HCT116 (cell line): ENCODE data around the gene SUCLG2. TPM values are rescaled to one million over a fixed set of nuclear protein-coding genes. Genes with fewer than 3 reads are reported as not detected.

Experiments used
- ATAC-seq: fragments of 200-7000 bp; cut with Tn5 transposase; 2 replicates; pipeline ENCODE4 v1.9.1; 2020; ENCODE audit warnings: mild to moderate bottlenecking, moderate library complexity
- BruUV-seq: library from RNA; stranded (reverse); fragments of 400-500 nt; replicated peaks from 2 replicates; lab custom pipeline; 2021; lab: Mats Ljungman, UMichigan
- CTCF ChIA-PET: fragments of 300-600 bp; sonication (Branson Sonifier 250); formaldehyde crosslinking; loops from one replicate; lab custom pipeline; 2021; ENCODE audit warnings: antibody characterized with exemption; lab: Charles Lee
- POLR2A ChIA-PET: fragments of 300-600, 350-600 bp; sonication (Branson Sonifier 250); formaldehyde crosslinking; loops from one replicate; lab custom pipeline; 2021; ENCODE audit warnings: antibody characterized with exemption; lab: Charles Lee
- RAD21 ChIA-PET, 2 experiments: fragments of 300-600 bp; sonication (Branson Sonifier 250); formaldehyde crosslinking; loops; one replicate each; lab custom pipeline; 2023; ENCODE audit warnings: low total read pairs in 2 of 2; ENCODE audit not compliant: uncharacterized antibody in 2 of 2, unreplicated experiment in 2 of 2, low non-redundant PET in 1 of 2; lab: Charles Lee
- DNase-seq: peaks from one replicate; pipeline ENCODE4 v3.0.0-alpha.2; 2010; ENCODE audit warnings: low read depth, low spot score
- H2AFZ ChIP-seq: fragments of 200-600 bp; shearing (Covaris generic), sonication (generic); 2 replicates; pipeline ENCODE4 v1.6.1; 2017; ENCODE audit warnings: low read depth, mixed run types, mixed read lengths, antibody characterized with exemption, low read length; ENCODE audit not compliant: poor library complexity, severe bottlenecking
- H3K27ac ChIP-seq: 2 replicates; pipeline ENCODE4 v1.5.1; 2012; ENCODE audit warnings: low read depth, low read length
- H3K27me3 ChIP-seq: fragments of 200-600 bp; sonication (generic); 2 replicates; pipeline ENCODE4 v1.6.1; 2016; ENCODE audit warnings: mixed run types, low read length, mixed read lengths; ENCODE audit not compliant: insufficient read depth
- H3K36me3 ChIP-seq, 2 experiments: fragments of 200-500 bp in 1 of 2; fragments of 200-600 bp in 1 of 2; sonication (Bioruptor generic) in 1 of 2; sonication (generic) in 1 of 2; 2 replicates each; pipeline versions ENCODE4 v1.5.1 to v1.6.1; 2014 to 2016; ENCODE audit warnings: low read length in 2 of 2, inconsistent platforms in 1 of 2, mixed read lengths in 1 of 2, mixed run types in 1 of 2; ENCODE audit not compliant: insufficient read depth in 2 of 2, control insufficient read depth in 1 of 2
- H3K4me1 ChIP-seq, 2 experiments: fragments of 200-600 bp in 1 of 2; sonication (generic) in 1 of 2; 2 replicates each; pipeline versions ENCODE4 v1.5.1 to v1.6.1; 2012 to 2017; ENCODE audit warnings: low read length in 2 of 2, inconsistent platforms in 1 of 2, mild to moderate bottlenecking in 1 of 2, mixed read lengths in 1 of 2, mixed run types in 1 of 2, moderate library complexity in 1 of 2; ENCODE audit not compliant: insufficient read depth in 2 of 2, control insufficient read depth in 1 of 2
- H3K4me2 ChIP-seq: fragments of 200-600 bp; sonication (generic); 2 replicates; pipeline ENCODE4 v1.6.1; 2017; ENCODE audit warnings: mixed run types, low read length, mixed read lengths
- H3K4me3 ChIP-seq, 2 experiments: fragments of 200-600 bp in 1 of 2; sonication (generic) in 1 of 2; replicated peaks in 1 of 2; 2 replicates each; pipeline ENCODE4 v1.5.1; 2011 to 2016; ENCODE audit warnings: low read length in 2 of 2, control low read depth in 1 of 2, low read depth in 1 of 2, mild to moderate bottlenecking in 1 of 2, mixed read lengths in 1 of 2, mixed run types in 1 of 2
- H3K79me2 ChIP-seq: fragments of 200-600 bp; sonication (generic); 2 replicates; pipeline ENCODE4 v1.6.1; 2017; ENCODE audit warnings: mild to moderate bottlenecking, mixed run types, low read length, moderate library complexity, mixed read lengths; ENCODE audit not compliant: insufficient read depth
- H3K9ac ChIP-seq: fragments of 200-600 bp; sonication (generic); 2 replicates; pipeline ENCODE4 v1.6.1; 2016; ENCODE audit warnings: low read length, mixed read lengths
- H3K9me2 ChIP-seq: fragments of 200-600 bp; sonication (generic), shearing (Covaris generic); 2 replicates; pipeline ENCODE4 v1.6.1; 2017; ENCODE audit warnings: mixed run types, mild to moderate bottlenecking, moderate library complexity; ENCODE audit not compliant: insufficient read depth
- H3K9me3 ChIP-seq, 2 experiments: fragments of 200-500 bp in 1 of 2; fragments of 200-600 bp in 1 of 2; sonication (Bioruptor generic) in 1 of 2; sonication (generic) in 1 of 2; 2 replicates each; pipeline ENCODE4 v1.6.1; 2014 to 2017; ENCODE audit warnings: low read length in 2 of 2, mixed read lengths in 2 of 2, inconsistent platforms in 1 of 2, low read depth in 1 of 2, mild to moderate bottlenecking in 1 of 2, mixed run types in 1 of 2, moderate library complexity in 1 of 2; ENCODE audit not compliant: control insufficient read depth in 1 of 2, insufficient read depth in 1 of 2
- H4K20me1 ChIP-seq: fragments of 200-600 bp; sonication (generic), shearing (Covaris generic); 2 replicates; pipeline ENCODE4 v1.6.1; 2017; ENCODE audit warnings: mixed run types, mild to moderate bottlenecking, moderate library complexity; ENCODE audit not compliant: insufficient read depth
- CEBPB ChIP-seq: IDR thresholded peaks from 2 replicates; pipeline ENCODE4 v1.6.1; 2012; ENCODE audit warnings: low read depth
- CTCF ChIP-seq, 3 experiments: fragments of 200-600 bp in 1 of 3; sonication (generic) in 1 of 3; IDR thresholded peaks in 2 of 3; conservative IDR thresholded peaks in 1 of 3; 2 replicates each; pipeline ENCODE4 v1.5.1; 2012 to 2017; ENCODE audit warnings: low read depth in 2 of 3, low read length in 2 of 3, antibody characterized with exemption in 1 of 3, borderline replicate concordance in 1 of 3, control low read depth in 1 of 3, mild to moderate bottlenecking in 1 of 3, mixed read lengths in 1 of 3, mixed run types in 1 of 3, moderate library complexity in 1 of 3; ENCODE audit not compliant: insufficient read depth in 1 of 3
- EGR1 ChIP-seq: IDR thresholded peaks from 2 replicates; pipeline ENCODE4 v1.6.1; 2012; ENCODE audit warnings: low read depth
- EZH2 ChIP-seq: fragments of 200-600 bp; sonication (generic); IDR thresholded peaks from 2 replicates; pipeline ENCODE4 v1.6.1; 2017; ENCODE audit warnings: antibody characterized with exemption, mixed run types
- FOSL1 ChIP-seq: IDR thresholded peaks from 2 replicates; pipeline ENCODE4 v1.6.1; 2012; ENCODE audit warnings: low read depth
- MAX ChIP-seq: IDR thresholded peaks from 2 replicates; pipeline ENCODE4 v1.6.1; 2012
- POLR2A ChIP-seq: IDR thresholded peaks from 2 replicates; pipeline ENCODE4 v1.7.0; 2011; ENCODE audit warnings: borderline replicate concordance; ENCODE audit not compliant: insufficient read depth, insufficient read length; ENCODE audit errors: extremely low read depth
- POLR2AphosphoS5 ChIP-seq: IDR thresholded peaks from 2 replicates; pipeline ENCODE4 v1.6.1; 2011; ENCODE audit warnings: mild to moderate bottlenecking, low read depth, low read length, moderate library complexity
- RAD21 ChIP-seq: IDR thresholded peaks from 2 replicates; pipeline ENCODE4 v1.6.1; 2012; ENCODE audit warnings: low read depth, mild to moderate bottlenecking
- SIN3A ChIP-seq: IDR thresholded peaks from 2 replicates; pipeline ENCODE4 v1.6.1; 2012; ENCODE audit warnings: low read depth
- SRF ChIP-seq: IDR thresholded peaks from 2 replicates; pipeline ENCODE4 v1.6.1; 2012; ENCODE audit warnings: low read depth
- TCF7L2 ChIP-seq: IDR thresholded peaks from 2 replicates; pipeline ENCODE4 v1.7.0; 2011; ENCODE audit warnings: borderline replicate concordance, inconsistent platforms; ENCODE audit not compliant: insufficient read depth, insufficient read length; ENCODE audit errors: extremely low read depth
- ZBTB33 ChIP-seq: IDR thresholded peaks from 2 replicates; pipeline ENCODE4 v1.6.1; 2011; ENCODE audit warnings: mild to moderate bottlenecking, low read length, moderate library complexity; ENCODE audit not compliant: insufficient replicate concordance; ENCODE audit errors: extremely low read depth
- ZNF274 ChIP-seq: fragments of 200-500 bp; sonication (Bioruptor generic); IDR thresholded peaks from 2 replicates; pipeline ENCODE4 v1.6.1; 2014; ENCODE audit warnings: mild to moderate bottlenecking, low read depth, low read length, inconsistent platforms
- intact Hi-C: fragments of 100-400 bp; cut with micrococcal nuclease; formaldehyde crosslinking; loops from 2 replicates; pipeline ENCODE4 v1.10.0; 2022
- total RNA-seq: library from RNA; stranded (reverse); gene quantifications from one replicate; pipeline ENCODE4 v1.2.1, GENCODE V29; 2021; ENCODE audit not compliant: unreplicated experiment

Gene SUCLG2
- total RNA-seq, 1 experiment from 2014 or later: 49.2 TPM

- Histone ChIP-seq H3K4me3 (no peak overlapping the region), H4K20me1 (no peaks in the 10 kb centered on the region), H3K79me2 (no peaks in the 10 kb centered on the region), H3K27ac (no peak overlapping the region), H3K9me3 (no peaks in the 10 kb centered on the region), H3K9me2 (no peaks in the 10 kb centered on the region), H3K36me3 (no peaks in the 10 kb centered on the region), H3K27me3 (no peaks in the 10 kb centered on the region), H3K4me1 (no peaks in the 10 kb centered on the region), H3K4me2 (no peak overlapping the region), H2AFZ (no peak overlapping the region), H3K9ac (no peak overlapping the region)
- DNase-seq: no peak
- POLR2A ChIA-PET: no interaction called here
- RAD21 ChIA-PET: no interaction called here
- intact Hi-C loops: loop anchor here (5.0 kb wide), 1 partner anchor 267 kb away; no protein-coding TSS in a partner anchor
- TF ChIP-seq POLR2AphosphoS5 (no peak), EGR1 (no peak), CTCF (IDR thresholded peaks at IDR 0.05 in 2 of 3, conservative IDR thresholded peaks at IDR 0.05 in 1 of 3; ENCODE audit: borderline replicate concordance in 1 of 3, insufficient read depth in 1 of 3, low read depth in 2 of 3, low read length in 2 of 3) (no peak), TCF7L2 (no peak), EZH2 (no peak), FOSL1 (no peak), CEBPB (no peak), ZBTB33 (no peak), MAX (no peak), POLR2A (no peak), SRF (no peak), ZNF274 (no peak), RAD21 (no peak), SIN3A (no peak)
- CTCF ChIA-PET: no interaction called here
- no peak for ATAC-seq
- no TSS peak for BruUV-seq
Observed at GRCh38 chr3:67490658-67491057, 163.8 kb downstream of the SUCLG2 start.
